Mesodermal cell (in vitro differentiated cells): ENCODE measurements around the gene HCFC1R1.

Source experiments
- H3K27ac ChIP-seq: 2 replicates; pipeline ENCODE4 v1.7.0; 2013; ENCODE audit warnings: mild to moderate bottlenecking, low read depth, low read length, moderate library complexity; ENCODE audit not compliant: severe bottlenecking
- H3K36me3 ChIP-seq: 2 replicates; pipeline ENCODE4 v1.7.1; 2013; ENCODE audit warnings: mild to moderate bottlenecking, low read length, moderate library complexity; ENCODE audit not compliant: control insufficient read depth, insufficient read depth
- H3K4me1 ChIP-seq: one replicate; pipeline ENCODE4 v1.7.1; 2013; ENCODE audit warnings: mild to moderate bottlenecking, low read length; ENCODE audit not compliant: insufficient read depth, control insufficient read depth, poor library complexity, severe bottlenecking
- H3K4me3 ChIP-seq: 2 replicates; pipeline ENCODE4 v1.7.0; 2013; ENCODE audit warnings: low read length, control low read depth, mild to moderate bottlenecking; ENCODE audit not compliant: insufficient read depth, poor library complexity, severe bottlenecking; ENCODE audit errors: extremely low read depth
- H3K9me3 ChIP-seq: 2 replicates; pipeline ENCODE4 v1.7.1; 2013; ENCODE audit warnings: mild to moderate bottlenecking, low read length, moderate library complexity; ENCODE audit not compliant: control insufficient read depth
- WGBS, 2 experiments: methylation state at CpG; one replicate each; pipeline ENCODE4 v1.1.5; 2013; ENCODE audit warnings: missing lambda C conversion rate in 2 of 2; ENCODE audit not compliant: insufficient coverage in 2 of 2; 5-methylcytosine and 5-hydroxymethylcytosine counted together

Gene HCFC1R1

DNA sequence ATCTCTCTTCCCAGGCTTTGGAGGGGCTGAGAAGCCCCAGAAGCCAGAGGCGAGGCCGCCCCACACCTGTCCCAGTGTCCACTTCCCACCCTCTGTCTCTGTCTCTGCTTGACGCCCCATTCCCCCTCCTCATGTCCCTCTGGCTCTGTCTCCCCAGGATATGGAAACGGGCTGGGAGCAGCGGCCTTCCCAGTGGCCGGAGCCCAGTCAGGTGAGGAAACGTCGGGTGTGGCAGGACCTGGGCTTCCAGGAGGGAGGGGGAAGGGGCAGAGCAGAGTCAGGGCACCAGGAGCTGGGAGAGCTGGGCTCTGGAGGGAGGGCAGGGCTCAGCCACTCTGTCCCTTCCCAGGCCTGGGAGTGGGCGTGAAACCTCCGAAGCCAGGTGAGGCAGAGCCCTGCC is 32.9 kb downstream of the HCFC1R1 start:
- WGBS, 2 experiments = 59 to 62% methylated on average over 7 to 8 of the region's 10 CpGs
- Histone ChIP-seq H3K9me3 (no peaks in the 10 kb centered on the region), H3K4me3 (no peak overlapping the region), H3K36me3 (no peaks in the 10 kb centered on the region), H3K4me1 (no peaks in the 10 kb centered on the region), H3K27ac (no peak overlapping the region)

DNA sequence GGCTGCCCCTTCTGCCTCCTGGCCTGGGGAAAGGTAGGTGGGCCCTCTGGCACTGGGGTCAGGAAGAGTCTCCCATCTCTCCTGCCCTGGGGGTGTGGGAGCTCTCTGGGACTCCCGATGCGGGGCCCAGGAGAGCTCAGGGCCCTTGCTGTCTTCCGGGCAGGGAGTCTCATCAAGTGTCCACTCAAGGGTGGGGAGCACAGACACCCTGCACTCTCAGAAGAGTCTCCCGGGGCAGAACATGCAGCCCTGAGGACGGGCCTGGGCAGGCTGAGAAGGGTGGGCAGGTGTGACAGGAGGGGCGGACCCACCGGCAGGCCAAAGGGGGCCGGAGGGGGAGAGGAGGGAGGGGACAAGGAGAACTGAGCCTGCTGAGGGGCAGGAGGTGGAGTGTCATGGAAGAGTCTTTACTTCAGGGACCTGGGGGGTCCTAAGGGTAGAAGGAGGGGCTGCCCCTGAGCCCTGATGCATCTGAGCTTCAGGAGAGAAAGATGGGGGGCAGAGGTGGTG is 35.1 kb downstream of the HCFC1R1 start:
- Histone ChIP-seq H3K36me3 (no peaks in the 10 kb centered on the region), H3K27ac (no peak overlapping the region), H3K9me3 (no peaks in the 10 kb centered on the region), H3K4me1 (no peaks in the 10 kb centered on the region), H3K4me3 (no peak overlapping the region)
- WGBS, 2 experiments = 58 to 75% methylated on average over 4 to 8 of the region's 8 CpGs

DNA sequence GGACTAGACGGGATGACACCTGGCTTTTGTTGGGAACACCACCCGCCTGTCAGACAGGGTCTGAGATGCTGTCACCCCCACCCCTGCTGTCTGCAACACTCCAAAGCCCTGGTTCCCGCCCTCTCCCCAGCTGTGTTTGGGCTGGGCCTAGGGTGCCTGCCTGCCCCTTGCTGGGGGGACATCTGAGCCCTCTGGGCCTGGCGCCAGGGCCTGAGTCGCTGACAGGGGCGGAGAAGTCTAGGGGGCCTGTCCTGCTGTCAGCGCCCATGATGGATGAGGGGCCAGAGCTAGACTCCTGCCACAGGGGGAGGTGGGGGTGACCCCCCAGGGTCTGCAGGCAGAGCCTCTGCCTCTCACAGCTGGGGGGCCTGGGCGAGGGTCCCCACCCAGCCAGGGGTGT is 35.9 kb downstream of the HCFC1R1 start:
- H3K27ac ChIP-seq = no peak overlapping the region
- H3K9me3 ChIP-seq = no peaks in the 10 kb centered on the region
- no peaks in the 10 kb centered on the region for H3K36me3 ChIP-seq
- H3K4me1 ChIP-seq = no peaks in the 10 kb centered on the region
- WGBS, 2 experiments = 56 to 57% methylated on average over 5 to 6 of the region's 8 CpGs
- H3K4me3 ChIP-seq = no peak overlapping the region

DNA sequence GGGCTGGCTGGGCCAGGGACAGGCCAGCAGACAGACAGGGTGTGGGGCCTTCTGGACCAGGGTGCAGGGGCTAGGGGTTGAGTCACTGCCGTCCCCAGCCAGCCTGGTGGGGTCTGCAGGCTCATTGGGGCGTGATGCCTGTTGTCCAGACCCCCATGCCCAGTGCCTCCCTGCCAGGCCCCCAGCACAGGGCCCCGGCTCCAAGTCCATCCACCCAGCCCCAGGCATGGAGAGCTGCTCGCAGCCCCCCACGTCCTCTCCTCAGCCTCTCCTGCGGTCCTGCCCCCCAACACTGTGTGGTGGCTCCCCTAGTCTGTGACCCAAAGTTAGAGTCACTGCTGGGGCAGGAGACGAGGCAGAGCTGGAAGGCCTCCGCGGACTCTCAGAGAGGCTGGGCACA is 36.5 kb downstream of the HCFC1R1 start:
- H3K9me3 ChIP-seq = no peaks in the 10 kb centered on the region
- WGBS, 2 experiments = 86 to 94% methylated on average over 4 to 9 of the region's 9 CpGs

DNA sequence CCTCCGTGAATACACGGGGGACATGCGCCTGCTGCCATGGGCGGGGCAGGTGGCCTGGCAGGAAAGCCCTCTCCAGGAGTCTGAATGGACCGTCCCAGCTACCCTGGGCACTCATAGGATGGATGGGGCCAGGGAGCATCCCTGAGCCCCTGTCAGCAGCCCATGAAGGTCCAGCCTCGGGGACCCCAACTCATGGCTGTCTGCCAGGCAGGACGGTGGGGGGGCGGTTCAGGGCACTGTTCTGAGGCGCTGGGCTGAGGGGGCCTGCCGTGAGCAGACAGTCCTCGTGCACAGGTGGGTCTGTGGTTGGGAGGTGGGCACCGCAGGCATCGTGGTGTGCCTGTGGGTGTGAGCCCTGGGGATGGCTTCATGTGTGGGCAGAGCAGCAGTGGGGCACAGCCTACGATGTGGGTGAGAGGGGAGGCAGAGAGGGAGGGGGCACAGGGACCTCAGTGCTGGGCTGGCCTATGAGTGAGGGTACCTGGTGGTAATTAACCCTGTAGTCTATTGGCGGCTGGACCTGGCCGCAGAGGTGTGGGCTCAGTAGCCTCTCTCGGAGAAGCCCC is 37.0 kb downstream of the HCFC1R1 start:
- Histone ChIP-seq H3K4me1 (peaks cover 5% of the 10 kb centered on the region), H3K4me3 (no peak overlapping the region), H3K36me3 (no peaks in the 10 kb centered on the region), H3K27ac (no peak overlapping the region), H3K9me3 (no peaks in the 10 kb centered on the region)
- WGBS, 2 experiments = 87 to 94% methylated on average over 15 to 17 of the region's 17 CpGs

More for the DNA sequence above, 36.5 kb downstream of the HCFC1R1 start:
- no peak overlapping the region for H3K27ac ChIP-seq
- no peaks in the 10 kb centered on the region for H3K36me3 ChIP-seq
- H3K4me3 ChIP-seq = no peak overlapping the region
- no peaks in the 10 kb centered on the region for H3K4me1 ChIP-seq

DNA sequence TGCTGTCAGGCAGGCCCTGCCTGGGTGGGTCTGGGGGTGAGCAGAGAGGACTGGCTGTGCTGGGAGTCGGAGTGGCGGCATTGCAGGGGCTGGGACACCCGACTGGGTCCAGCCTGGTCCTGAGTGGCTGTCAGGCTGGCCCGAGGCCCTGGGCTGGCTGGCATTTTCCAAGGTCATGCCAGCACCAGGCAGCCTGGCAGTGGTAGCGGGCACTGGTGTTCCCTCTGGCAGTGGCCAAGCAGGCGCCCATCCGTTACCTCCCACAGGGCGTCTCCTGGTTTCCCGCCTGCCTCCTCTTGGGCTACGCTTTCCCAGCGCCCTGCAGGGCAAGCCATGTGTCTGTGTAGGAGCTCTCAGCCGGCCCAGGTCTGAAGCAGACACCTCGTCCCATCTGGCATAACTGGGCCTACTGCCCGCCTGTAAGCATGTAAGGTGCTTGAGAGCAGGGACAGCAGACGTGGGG is 37.8 kb downstream of the HCFC1R1 start:
- no peaks in the 10 kb centered on the region for H3K36me3 ChIP-seq
- H3K4me3 ChIP-seq = no peak overlapping the region
- no peak overlapping the region for H3K27ac ChIP-seq
- H3K4me1 ChIP-seq = peaks cover 13% of the 10 kb centered on the region
- 95 to 98% methylated on average over 13 to 15 of the region's 15 CpGs for WGBS, 2 experiments
- H3K9me3 ChIP-seq = no peaks in the 10 kb centered on the region

DNA sequence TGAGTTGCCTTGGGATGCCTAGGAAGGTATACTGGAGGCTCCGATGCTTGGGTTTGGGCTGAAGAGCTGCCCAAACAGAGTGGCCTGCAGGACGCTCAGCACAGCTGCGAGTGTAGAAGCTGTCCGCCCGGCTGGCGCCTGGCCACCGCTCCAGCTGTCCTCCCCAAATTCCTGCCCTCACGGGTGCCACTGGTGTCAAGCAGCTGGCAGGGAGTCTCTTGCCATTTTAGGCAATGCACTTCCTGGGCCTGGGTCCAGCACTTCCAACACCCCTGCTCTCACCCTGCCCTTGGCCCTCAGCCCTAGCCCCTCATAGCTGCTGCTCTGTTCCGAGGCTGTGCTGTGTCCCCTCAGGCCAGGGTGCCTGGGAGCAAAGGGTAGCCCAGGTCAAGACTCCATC is 38.3 kb downstream of the HCFC1R1 start:
- 97 to 98% methylated on average over 6 to 9 of the region's 9 CpGs for WGBS, 2 experiments
- Histone ChIP-seq H3K4me1 (peaks cover 14% of the 10 kb centered on the region), H3K27ac (no peak overlapping the region), H3K4me3 (no peak overlapping the region), H3K36me3 (no peaks in the 10 kb centered on the region), H3K9me3 (no peaks in the 10 kb centered on the region)

DNA sequence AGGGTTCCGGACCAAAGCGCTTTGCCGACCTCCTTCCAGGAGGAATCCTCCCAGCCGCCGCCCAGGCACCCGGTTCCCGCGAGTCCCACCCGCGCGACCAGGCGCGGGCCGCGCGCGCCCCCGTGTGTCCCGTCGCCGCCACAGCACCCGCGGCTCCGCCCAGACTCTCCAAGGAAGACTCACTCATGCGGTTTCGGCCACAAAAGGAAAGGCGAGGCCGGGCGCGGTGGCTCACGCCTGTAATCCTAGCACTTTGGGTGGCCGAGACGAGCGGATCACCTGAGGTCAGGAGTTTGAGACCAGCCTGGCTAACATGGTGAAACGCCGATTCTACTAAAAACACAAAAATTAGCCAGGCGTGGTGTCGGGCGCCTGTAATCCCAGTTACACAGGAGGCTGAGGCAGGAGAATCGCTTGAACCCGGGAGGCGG is 40.0 kb downstream of the HCFC1R1 start:
- peaks cover 14% of the 10 kb centered on the region for H3K4me1 ChIP-seq
- 18 to 19% methylated on average over 36 to 39 of the region's 42 CpGs for WGBS, 2 experiments
- no peak overlapping the region for H3K27ac ChIP-seq
- H3K9me3 ChIP-seq = no peaks in the 10 kb centered on the region
- H3K36me3 ChIP-seq = no peaks in the 10 kb centered on the region
- H3K4me3 ChIP-seq = no peak overlapping the region

DNA sequence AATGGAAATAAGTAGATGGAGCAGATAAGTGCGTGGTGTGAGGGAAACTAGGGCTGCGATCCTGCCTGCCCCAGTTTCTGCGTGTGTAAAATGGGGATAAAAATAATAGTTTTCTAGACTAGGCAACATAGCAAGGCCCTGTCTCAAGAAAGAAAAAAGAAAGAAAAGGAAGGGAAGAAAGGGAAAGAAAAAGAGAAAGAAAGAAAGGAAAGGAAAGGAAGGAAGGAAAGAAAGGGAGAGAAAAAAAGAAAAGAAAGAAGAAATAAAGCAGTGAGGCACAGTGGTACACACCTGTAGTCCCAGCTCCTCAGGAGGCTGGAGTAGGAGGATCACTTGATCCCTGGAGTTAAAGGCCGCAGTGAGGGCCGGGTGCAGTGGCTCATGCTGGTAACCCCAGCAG is 41.3 kb downstream of the HCFC1R1 start:
- H3K4me1 ChIP-seq = peaks cover 14% of the 10 kb centered on the region
- WGBS, 2 experiments = 74 to 82% methylated on average over 3 to 5 of the region's 5 CpGs
- H3K27ac ChIP-seq = no peak overlapping the region
- no peaks in the 10 kb centered on the region for H3K9me3 ChIP-seq
- peaks cover 8% of the 10 kb centered on the region for H3K36me3 ChIP-seq
- no peak overlapping the region for H3K4me3 ChIP-seq

DNA sequence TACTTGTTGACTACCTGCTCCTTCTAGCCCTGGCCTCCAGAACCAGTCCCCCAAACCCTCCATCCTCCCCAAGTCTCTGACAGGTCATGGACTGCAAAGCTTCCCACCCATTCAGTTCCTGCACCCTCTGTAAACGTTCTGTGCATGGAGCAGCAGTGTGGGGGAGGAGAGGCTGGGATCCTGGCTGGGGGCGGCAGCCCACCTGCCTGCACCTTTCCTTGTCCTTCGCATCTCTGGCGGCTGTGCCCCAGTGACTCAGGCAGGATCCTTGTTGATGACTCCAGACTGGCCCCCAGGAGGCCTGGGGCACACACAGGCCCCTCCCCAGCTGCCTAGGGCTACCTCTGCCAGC is 41.9 kb downstream of the HCFC1R1 start:
- peak overlapping the region; percentile 72 for H3K27ac ChIP-seq
- no peaks in the 10 kb centered on the region for H3K9me3 ChIP-seq
- peaks cover 14% of the 10 kb centered on the region for H3K4me1 ChIP-seq
- WGBS, 2 experiments = 16 to 44% methylated on average over 2 to 3 of the region's 4 CpGs
- H3K4me3 ChIP-seq = peak overlapping the region; percentile 72
- peaks cover 13% of the 10 kb centered on the region for H3K36me3 ChIP-seq

DNA sequence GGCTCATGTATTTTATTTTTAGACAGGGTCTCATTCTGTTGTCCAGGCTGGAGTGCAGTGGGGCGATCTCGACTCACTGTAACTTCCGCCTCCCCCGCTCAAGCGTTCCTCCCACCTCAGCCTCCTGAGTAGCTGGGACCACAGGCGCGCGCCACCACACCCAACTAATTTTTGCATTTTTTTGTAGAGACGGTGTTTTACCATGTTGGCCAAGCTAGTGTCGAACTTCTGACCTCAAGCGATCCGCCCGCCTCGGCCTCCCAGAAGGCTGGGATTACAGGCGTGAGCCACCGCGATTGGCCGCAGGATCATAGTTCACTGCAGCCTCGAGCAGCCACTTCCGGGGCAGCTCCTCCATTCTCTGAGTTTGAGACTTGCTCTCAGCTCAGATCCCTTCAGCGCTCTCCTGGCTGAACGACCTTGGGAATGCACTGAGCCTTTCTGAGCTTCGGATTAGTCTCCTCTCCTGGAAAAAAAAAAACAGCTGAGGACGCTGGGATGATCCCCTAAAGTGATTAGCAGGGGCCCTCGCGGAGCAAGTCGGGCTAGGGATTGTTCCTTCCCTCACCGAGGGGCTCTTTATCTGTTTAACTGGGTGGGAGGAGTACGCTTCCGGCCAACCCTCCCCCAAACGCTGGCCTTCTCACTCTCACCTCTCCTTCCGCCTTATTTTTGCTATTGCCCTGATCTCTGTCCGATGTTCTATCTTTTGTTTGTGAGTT is 42.4 kb downstream of the HCFC1R1 start:
- WGBS, 2 experiments = 32 to 33% methylated on average over 23 to 24 of the region's 33 CpGs
- Histone ChIP-seq H3K9me3 (no peaks in the 10 kb centered on the region), H3K27ac (peak overlapping the region; percentile 72), H3K4me3 (peak overlapping the region; percentile 72), H3K4me1 (peaks cover 14% of the 10 kb centered on the region), H3K36me3 (peaks cover 15% of the 10 kb centered on the region)
